Ovary (tissue), 3 donors: ENCODE results near the gene STK38L.

Source experiments
- CTCF ChIP-seq, 3 donors: fragments of 450-650 bp in 2 of 3; fragments of 200-600 bp in 1 of 3; IDR thresholded peaks; one replicate each; pipeline versions ENCODE4 v1.5.1 to v1.8.0; 2016 to 2022; ENCODE audit warnings: antibody characterized with exemption in 3 of 3, mild to moderate bottlenecking in 1 of 3
- POLR2A ChIP-seq: fragments of 450-650 bp; IDR thresholded peaks from one replicate; pipeline ENCODE4 v1.6.1; 2017; ENCODE audit warnings: antibody characterized with exemption, mild to moderate bottlenecking, moderate library complexity
- donor health status: DM: no; HTN: no; CAD: no.

GRCh38 chr12:27213830-27214787 lies 30.0 kb upstream of the STK38L start:
- TF ChIP-seq POLR2A = no peak
- TF ChIP-seq CTCF (IDR thresholded peaks at IDR 0.05) = no peak
